GM12865 (cell line): Measurements from ENCODE around the gene FAM149B1.
A peak's percentile ranks its signal among the peaks of the same experiment; 100 is the strongest.

Experiments used
- DNase-seq: peaks from one replicate; pipeline ENCODE4 v3.0.0; 2010; ENCODE audit warnings: low read depth
- H3K4me3 ChIP-seq: 2 replicates; pipeline ENCODE4 v1.5.1; 2011; ENCODE audit warnings: mild to moderate bottlenecking, low read depth, low read length, control low read depth
- CTCF ChIP-seq: IDR thresholded peaks from 2 replicates; pipeline ENCODE4 v1.5.1; 2011; ENCODE audit warnings: low read length, control low read depth, low read depth, inconsistent platforms; ENCODE audit not compliant: insufficient read depth; ENCODE audit errors: missing control alignments

Gene FAM149B1

GRCh38 chr10:73263693-73264347 is 95.9 kb downstream of the FAM149B1 start:
- no peak overlapping the region for H3K4me3 ChIP-seq
- peak; percentile 30 for DNase-seq
- peak; percentile 46 for TF ChIP-seq CTCF

GRCh38 chr10:73264423-73264822 is 96.5 kb downstream of the FAM149B1 start:
- no peak for TF ChIP-seq CTCF
- no peak for DNase-seq
- no peak overlapping the region for H3K4me3 ChIP-seq

- no peak for DNase-seq
- no peak for TF ChIP-seq CTCF
Measured at GRCh38 chr10:73281097-73281496, 113.2 kb downstream of the FAM149B1 start.

GRCh38 chr10:73287441-73287840 is 119.5 kb downstream of the FAM149B1 start:
- no peak overlapping the region for H3K4me3 ChIP-seq
- TF ChIP-seq CTCF, result no peak
- no peak for DNase-seq

More at GRCh38 chr10:73281097-73281496, 113.2 kb downstream of the FAM149B1 start:
- no peak overlapping the region for H3K4me3 ChIP-seq

- DNase-seq, result no peak
- no peak for TF ChIP-seq CTCF
- no peak overlapping the region for H3K4me3 ChIP-seq
Measured at GRCh38 chr10:73289958-73290357, 122.0 kb downstream of the FAM149B1 start.

GRCh38 chr10:73293461-73293860 is 125.5 kb downstream of the FAM149B1 start:
- no peak for TF ChIP-seq CTCF
- DNase-seq, result no peak
- no peak overlapping the region for H3K4me3 ChIP-seq
